GOT3 (cell line): ENCODE results near the gene KCNT2.
"Not testable (repeated sequence)": the region's sequence is repeated elsewhere in the genome, so short reads cannot be mapped to it uniquely, and the experiment has no call there.

ENCODE experiments used
- DNase-seq: peaks from one replicate; lab custom pipeline; 2025; ENCODE audit warnings: mixed read lengths; lab: John Stamatoyannopoulos, UW

KCNT2 gene

DNA sequence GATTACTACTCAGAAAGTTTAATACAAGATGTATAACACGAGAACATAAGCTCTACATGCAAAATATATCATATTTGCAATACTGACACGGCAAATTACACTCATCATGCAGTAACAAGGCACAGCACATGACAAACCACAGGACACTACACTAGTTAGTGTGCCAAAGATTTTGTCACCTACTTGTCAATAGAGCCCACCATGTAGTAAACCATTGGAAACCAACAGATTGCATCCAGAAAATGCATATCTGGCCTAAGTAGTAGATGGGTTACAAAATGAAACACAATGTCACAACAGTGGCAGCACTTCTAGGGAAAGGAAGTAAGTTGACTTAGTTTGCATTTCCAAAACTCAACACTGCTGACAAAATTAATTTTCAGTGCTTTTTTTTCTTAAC lies 288.9 kb downstream of the KCNT2 start:
- DNase-seq, result no peak

DNA sequence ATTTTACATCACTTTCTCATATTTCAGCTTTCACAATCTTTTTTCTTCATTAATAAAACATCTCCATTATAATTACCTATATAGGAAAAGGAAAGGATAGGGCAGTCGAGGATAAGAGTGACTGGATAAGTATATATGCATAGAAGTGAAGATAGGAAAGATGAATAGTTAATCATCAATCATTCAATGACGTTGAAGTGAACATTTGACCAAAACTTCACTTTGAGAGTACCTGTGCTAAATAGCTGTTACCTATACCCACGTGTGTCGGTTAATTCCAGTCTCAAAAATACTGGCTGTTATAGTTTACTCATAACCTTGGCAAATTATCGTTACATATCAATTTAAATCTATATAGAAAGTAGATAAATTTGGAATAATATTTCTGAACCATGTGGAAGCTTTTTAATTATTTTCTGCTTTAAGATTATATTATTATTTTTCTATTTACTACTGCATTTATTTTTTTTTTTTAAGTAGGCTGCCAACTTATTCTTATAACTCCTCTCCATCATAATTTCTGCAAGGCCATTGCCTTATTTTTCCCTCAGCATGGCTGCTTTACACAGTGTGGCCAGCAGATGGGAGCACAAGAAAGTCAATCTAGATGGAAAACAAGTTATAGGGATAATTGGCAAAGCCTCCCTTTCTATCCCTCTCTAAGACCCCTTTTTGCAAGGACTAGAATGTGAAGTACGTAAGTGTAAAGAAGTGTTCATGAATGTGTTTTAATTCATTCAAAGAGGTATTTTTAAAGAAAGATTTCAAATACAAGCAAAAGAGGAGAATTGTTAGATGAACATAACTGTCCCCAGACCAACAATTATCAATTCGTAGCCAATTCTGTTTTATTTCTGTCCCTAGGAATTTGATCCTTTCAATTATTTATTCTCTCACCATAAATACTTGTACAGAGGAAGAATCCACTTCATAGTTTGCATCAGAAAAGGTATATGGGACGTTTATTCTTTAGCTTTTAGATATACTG lies 290.4 kb downstream of the KCNT2 start:
- DNase-seq, result no peak

GRCh38 chr1:196312739-196313138 lies 295.5 kb downstream of the KCNT2 start:
- no peak for DNase-seq

- no peak for DNase-seq
These were observed 298.9 kb downstream of the KCNT2 start for GRCh38 chr1:196309386-196309785.

GRCh38 chr1:196308176-196308575 lies 300.1 kb downstream of the KCNT2 start:
- DNase-seq, result no peak

- no peak for DNase-seq
These were observed 301.8 kb downstream of the KCNT2 start for GRCh38 chr1:196306421-196306820.

GRCh38 chr1:196305216-196305615 lies 303.0 kb downstream of the KCNT2 start:
- no peak for DNase-seq

GRCh38 chr1:196302981-196303380 lies 305.3 kb downstream of the KCNT2 start:
- no peak for DNase-seq

GRCh38 chr1:196302420-196302819 lies 305.8 kb downstream of the KCNT2 start:
- DNase-seq, result no peak

DNA sequence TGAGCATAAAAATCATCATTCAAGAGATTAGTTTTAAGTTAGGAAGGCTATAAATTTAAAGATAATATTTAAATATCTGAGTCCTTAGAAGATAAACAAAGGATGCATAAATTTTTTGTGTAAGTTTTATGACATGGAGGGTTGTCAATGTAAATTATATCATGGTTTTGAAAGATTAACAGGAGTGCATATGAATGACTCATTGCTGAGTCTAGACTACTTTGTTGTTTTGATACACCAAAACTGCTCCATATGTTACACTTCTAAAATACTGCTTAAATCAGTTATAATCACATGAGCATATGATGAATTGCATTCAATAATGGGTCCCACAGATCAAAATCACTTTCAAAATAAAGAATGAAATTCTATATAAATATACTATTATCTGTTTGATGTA lies 312.5 kb downstream of the KCNT2 start:
- no peak for DNase-seq

- no peak for DNase-seq
These were observed 329.4 kb downstream of the KCNT2 start for GRCh38 chr1:196278816-196279215.

DNA sequence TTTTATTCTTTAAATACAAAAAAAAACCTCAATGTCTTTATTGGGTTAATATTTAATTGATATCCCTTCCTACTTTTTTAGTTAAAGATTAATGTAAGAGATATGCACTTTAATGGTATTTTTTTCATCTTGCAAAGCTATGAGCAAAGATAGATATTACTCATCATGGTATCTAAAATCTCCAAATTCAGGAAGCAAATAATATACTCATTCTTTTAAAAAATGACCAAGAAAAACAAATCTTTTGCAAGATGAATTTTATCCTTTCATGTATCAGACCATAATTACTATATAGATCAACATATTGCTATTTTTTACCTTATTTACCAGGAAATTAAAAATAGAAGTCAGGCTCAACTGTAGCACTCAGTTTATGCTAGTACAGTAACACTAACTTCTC lies 330.4 kb downstream of the KCNT2 start:
- no peak for DNase-seq

- no peak for DNase-seq
These were observed 336.9 kb downstream of the KCNT2 start for GRCh38 chr1:196271212-196271947.

GRCh38 chr1:196263086-196263485 lies 345.2 kb downstream of the KCNT2 start:
- DNase-seq, result not testable (repeated sequence)

GRCh38 chr1:196260270-196260669 lies 348.0 kb downstream of the KCNT2 start:
- DNase-seq, result no peak

DNA sequence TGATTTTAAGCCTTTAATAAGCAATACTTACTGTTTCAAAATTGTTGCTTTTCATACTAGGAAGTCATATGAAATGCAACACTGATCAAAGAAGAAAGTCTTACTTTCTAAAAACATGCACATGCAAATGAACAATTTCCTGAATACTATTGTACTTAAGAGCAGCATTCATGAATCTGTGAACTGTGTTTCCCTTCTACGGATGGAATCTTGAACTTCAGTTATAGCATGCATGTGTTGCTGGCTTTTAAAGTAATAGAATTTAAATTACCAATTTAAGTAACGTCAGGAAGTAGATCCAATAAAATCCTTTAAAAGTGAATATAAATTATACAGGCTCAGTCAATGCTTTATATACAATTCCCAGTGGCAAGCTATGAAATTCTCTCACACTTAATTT lies 348.9 kb downstream of the KCNT2 start:
- DNase-seq, result no peak

DNA sequence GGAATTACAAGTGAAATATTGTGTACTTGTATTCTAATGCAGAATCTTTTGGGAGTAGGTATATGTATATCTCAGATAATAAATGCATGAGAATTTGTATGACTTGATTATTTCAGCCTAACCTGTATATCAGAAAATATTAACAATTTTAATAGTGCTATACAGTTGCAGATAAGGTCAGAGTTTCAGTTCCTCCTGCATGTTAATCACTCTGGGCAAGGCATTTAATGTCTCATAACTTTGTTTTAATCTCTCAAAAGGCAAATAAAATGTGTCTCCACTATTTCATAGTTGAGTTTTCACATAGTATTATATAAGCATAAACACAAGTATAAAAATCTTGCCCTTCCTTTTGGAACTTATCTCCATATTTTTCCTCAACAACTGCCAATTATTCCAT lies 352.5 kb downstream of the KCNT2 start:
- no peak for DNase-seq

- DNase-seq, result no peak
These were observed 378.7 kb downstream of the KCNT2 start for GRCh38 chr1:196229546-196229945.

DNA sequence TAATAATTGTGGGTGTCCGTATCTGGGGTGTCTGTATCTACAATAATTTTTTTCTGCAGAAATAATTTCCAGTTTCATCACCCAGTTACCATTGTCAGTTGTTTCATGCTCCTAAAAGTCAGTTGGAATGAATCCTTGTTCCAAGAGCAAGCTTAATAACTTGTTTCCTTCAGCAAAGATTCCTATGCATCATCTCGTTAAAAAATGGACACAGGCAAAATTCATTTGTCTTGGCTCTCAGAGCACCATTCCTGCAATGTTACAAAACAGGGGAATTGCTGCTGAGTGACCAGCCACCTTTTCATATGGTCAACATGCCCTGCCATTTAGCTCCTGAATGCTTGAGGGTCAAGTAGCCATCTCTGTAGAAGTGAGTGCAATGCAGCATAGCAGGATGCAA lies 393.4 kb downstream of the KCNT2 start:
- no peak for DNase-seq

DNA sequence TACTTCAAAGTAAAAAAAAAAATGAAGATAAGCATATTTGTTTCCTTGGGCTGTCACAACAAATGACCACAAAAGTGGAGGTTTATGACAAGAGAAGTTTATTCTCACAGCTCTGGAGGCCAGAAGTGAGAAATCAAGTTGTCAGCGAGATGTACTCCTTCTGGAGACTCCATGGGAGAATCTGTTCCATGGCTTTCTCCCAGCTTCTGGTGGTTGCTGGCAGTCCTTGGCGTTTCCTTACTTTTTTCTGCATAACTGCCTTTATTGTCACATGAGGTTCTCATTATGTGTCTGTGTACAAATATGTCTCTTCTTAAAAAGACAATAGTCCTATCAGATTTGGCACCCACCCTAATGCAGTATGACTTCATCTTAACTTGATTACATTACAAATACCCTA lies 398.3 kb downstream of the KCNT2 start:
- DNase-seq, result no peak

GRCh38 chr1:196209265-196209664 lies 399.0 kb downstream of the KCNT2 start:
- DNase-seq, result no peak

DNA sequence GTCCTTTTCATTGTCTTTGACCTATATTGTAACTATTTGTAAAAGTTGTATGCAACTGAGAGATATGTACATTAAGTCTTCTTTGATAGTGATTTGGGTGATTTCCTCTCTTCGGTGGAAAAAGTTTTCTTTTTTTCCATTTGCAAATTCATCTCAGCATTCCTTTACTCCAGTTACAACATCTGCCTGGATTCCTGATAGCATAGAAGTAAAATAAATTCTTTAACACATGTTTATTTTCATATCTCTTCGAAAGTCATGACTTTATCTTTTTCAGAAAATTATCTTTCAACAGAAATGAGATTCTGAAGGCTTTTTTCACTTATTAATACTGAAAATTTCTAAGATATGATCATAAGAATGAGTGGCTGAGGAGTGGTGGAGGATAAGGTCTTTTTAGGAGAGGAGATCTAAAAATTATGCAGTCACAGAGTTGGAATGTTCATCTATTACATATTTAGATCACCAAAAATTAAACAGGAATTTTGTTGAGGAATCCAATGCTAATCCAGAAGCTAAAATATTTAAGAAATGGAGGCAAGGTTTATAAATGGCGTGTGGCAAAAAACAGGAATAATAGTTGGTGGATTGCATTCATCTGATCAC lies 400.5 kb downstream of the KCNT2 start:
- DNase-seq, result no peak

GRCh38 chr1:196205882-196206281 lies 402.4 kb downstream of the KCNT2 start:
- DNase-seq, result no peak
